ENCODE measurements around the gene TNFRSF4. TPM values are rescaled to one million over a fixed set of nuclear protein-coding genes. Genes with fewer than 3 reads are reported as not detected.

TNFRSF4 gene
- total RNA-seq, 4 donors from 2014 or later: 0.42 to 2.1 (median 0.46) TPM; not detected in 1

GRCh38 chr1:1207571-1207892 is 6.4 kb downstream of the TNFRSF4 start:
- H3K27ac ChIP-seq: no peak overlapping the region
- DNase-seq (no peak), ATAC-seq (no peak)
- H3K4me1 ChIP-seq: peaks cover 5 to 6% of the 10 kb centered on the region in 2 donors
- no peaks in the 10 kb centered on the region for H3K36me3 ChIP-seq
- TF ChIP-seq CTCF (IDR thresholded peaks at IDR 0.05 in 4 of 5, conservative IDR thresholded peaks at IDR 0.05 in 1 of 5) (no peak), POLR2A (IDR thresholded peaks at IDR 0.05) (no peak)
- H3K27me3 ChIP-seq: peaks cover 19 to 41% (median 34%) of the 10 kb centered on the region in 3 donors
- in situ Hi-C loops (cut with MboI; ENCODE audit: low sequenced_read_pairs in 4 of 4) (no loop called here), intact Hi-C loops (cut with DNase I; ENCODE audit: low total_unique reads) (loop anchor here (10.0 kb wide), 1 partner anchor 73 kb away; no protein-coding TSS in a partner anchor)
- H3K9me3 ChIP-seq: no peaks in the 10 kb centered on the region
- H3K4me3 ChIP-seq: no peak overlapping the region

GRCh38 chr1:1206966-1207531 is 6.9 kb downstream of the TNFRSF4 start:
- DNase-seq: no peak
- peaks cover 5 to 6% of the 10 kb centered on the region in 2 donors for H3K4me1 ChIP-seq
- no peaks in the 10 kb centered on the region for H3K36me3 ChIP-seq
- no peak overlapping the region for H3K4me3 ChIP-seq
- TF ChIP-seq POLR2A (IDR thresholded peaks at IDR 0.05) (no peak), CTCF (IDR thresholded peaks at IDR 0.05 in 4 of 5, conservative IDR thresholded peaks at IDR 0.05 in 1 of 5) (no peak)
- no peak overlapping the region for H3K27ac ChIP-seq
- no peaks in the 10 kb centered on the region for H3K9me3 ChIP-seq
- in situ Hi-C loops (cut with MboI; ENCODE audit: low sequenced_read_pairs in 4 of 4) (no loop called here), intact Hi-C loops (cut with DNase I; ENCODE audit: low total_unique reads) (loop anchor here (10.0 kb wide), 1 partner anchor 72 kb away; no protein-coding TSS in a partner anchor)
- ATAC-seq: no peak
- peaks cover 19 to 41% (median 34%) of the 10 kb centered on the region in 3 donors for H3K27me3 ChIP-seq

- ATAC-seq (no peak), DNase-seq (no peak)
- TF ChIP-seq CTCF (IDR thresholded peaks at IDR 0.05 in 4 of 5, conservative IDR thresholded peaks at IDR 0.05 in 1 of 5) (no peak), POLR2A (IDR thresholded peaks at IDR 0.05) (no peak)
- H3K36me3 ChIP-seq: no peaks in the 10 kb centered on the region
- in situ Hi-C loops (cut with MboI; ENCODE audit: low sequenced_read_pairs in 4 of 4): no loop called here
- H3K9me3 ChIP-seq: no peaks in the 10 kb centered on the region
- intact Hi-C loops (cut with DNase I; ENCODE audit: low total_unique reads): loop anchor here (10.0 kb wide), 1 partner anchor 72 kb away; no protein-coding TSS in a partner anchor
- no peak within 1 kb of the TSS for H3K27ac ChIP-seq
- peaks cover 5 to 6% of the 10 kb centered on the region in 2 donors for H3K4me1 ChIP-seq
- peaks cover 19 to 41% (median 34%) of the 10 kb centered on the region in 3 donors for H3K27me3 ChIP-seq
- peak within 1 kb of the TSS; percentile 2 to 36 (median 26) for H3K4me3 ChIP-seq
Measured at GRCh38 chr1:1206376-1206965, 7.5 kb downstream of the TNFRSF4 start, which contains the start of gene TNFRSF18. TSS of gene TNFRSF18 (minus strand) at chr1:1206592. CDS start at chr1:1206571, 21 bp downstream.

- Histone ChIP-seq H3K27me3 (peaks cover 19 to 44% (median 35%) of the 10 kb centered on the region in 3 donors), H3K27ac (no peak overlapping the region), H3K4me1 (peaks cover 5 to 6% of the 10 kb centered on the region in 2 donors), H3K9me3 (no peaks in the 10 kb centered on the region), H3K36me3 (no peaks in the 10 kb centered on the region), H3K4me3 (peak overlapping the region; percentile 2 to 36 (median 26))
- TF ChIP-seq CTCF (IDR thresholded peaks at IDR 0.05 in 4 of 5, conservative IDR thresholded peaks at IDR 0.05 in 1 of 5): no peak
- TF ChIP-seq POLR2A (IDR thresholded peaks at IDR 0.05): no peak
- intact Hi-C loops (cut with DNase I; ENCODE audit: low total_unique reads): loop anchor here (10.0 kb wide), 1 partner anchor 71 kb away; no protein-coding TSS in a partner anchor
- in situ Hi-C loops (cut with MboI; ENCODE audit: low sequenced_read_pairs in 4 of 4): no loop called here
- ATAC-seq (no peak), DNase-seq (no peak)
Measured at GRCh38 chr1:1205769-1206375, 8.1 kb downstream of the TNFRSF4 start.
